H7 (cell line): Measurements from ENCODE around the gene PTPN9. TPM values are rescaled to one million over a fixed set of nuclear protein-coding genes. Genes with fewer than 3 reads are reported as not detected.
"Not testable (repeated sequence)": the region's sequence is repeated elsewhere in the genome, so short reads cannot be mapped to it uniquely, and the experiment has no call there.

Experiments
- DNase-seq: peaks from one replicate; pipeline ENCODE4 v3.0.0; 2012
- H3K27me3 ChIP-seq: 2 replicates; pipeline ENCODE4 v1.6.0; 2011; ENCODE audit warnings: mild to moderate bottlenecking, low read length; ENCODE audit not compliant: control insufficient read depth, insufficient read depth
- H3K36me3 ChIP-seq: replicated peaks from 2 replicates; pipeline ENCODE4 v1.5.1; 2011; ENCODE audit warnings: low read length; ENCODE audit not compliant: control insufficient read depth, insufficient read depth
- H3K4me3 ChIP-seq: 2 replicates; pipeline ENCODE4 v1.5.1; 2011; ENCODE audit warnings: low read depth, mild to moderate bottlenecking, control low read depth, low read length, moderate library complexity; ENCODE audit not compliant: insufficient read depth
- total RNA-seq: library from RNA; depleted of rRNA; stranded (reverse); fragments of >200 nt; shearing (Covaris generic); gene quantifications from 2 replicates; pipeline ENCODE4 v1.2.3, GENCODE V29; 2014

The PTPN9 gene
- total RNA-seq, 1 experiment from 2014 or later = 44.8 TPM

- Histone ChIP-seq H3K4me3 (no peak overlapping the region), H3K27me3 (no peaks in the 10 kb centered on the region), H3K36me3 (peaks cover 3% of the 10 kb centered on the region)
- no peak for DNase-seq
Observed at GRCh38 chr15:75594276-75594675, 15.2 kb upstream of the PTPN9 start.

- Histone ChIP-seq H3K27me3 (no peaks in the 10 kb centered on the region), H3K36me3 (peaks cover 2% of the 10 kb centered on the region; the same call in 1 of the 2 replicates), H3K4me3 (no peak overlapping the region)
- DNase-seq = no peak
Observed at GRCh38 chr15:75591655-75592364, 12.7 kb upstream of the PTPN9 start.

- H3K36me3 ChIP-seq = no peaks in the 10 kb centered on the region
- no peaks in the 10 kb centered on the region for H3K27me3 ChIP-seq
- no peak for DNase-seq
- no peak overlapping the region for H3K4me3 ChIP-seq
Observed at GRCh38 chr15:75590239-75590638, 11.1 kb upstream of the PTPN9 start.

GRCh38 chr15:75589071-75589470 lies 10.0 kb upstream of the PTPN9 start:
- Histone ChIP-seq H3K27me3 (no peaks in the 10 kb centered on the region), H3K36me3 (no peaks in the 10 kb centered on the region), H3K4me3 (no peak overlapping the region)
- no peak for DNase-seq

- not testable (repeated sequence) for H3K27me3 ChIP-seq, H3K4me3 ChIP-seq, H3K36me3 ChIP-seq, DNase-seq
Observed at GRCh38 chr15:75586422-75586821, 7.3 kb upstream of the PTPN9 start.

GRCh38 chr15:75584121-75584520 lies 5.0 kb upstream of the PTPN9 start:
- Histone ChIP-seq H3K27me3 (no peaks in the 10 kb centered on the region), H3K36me3 (no peaks in the 10 kb centered on the region), H3K4me3 (no peak overlapping the region)
- DNase-seq = no peak

GRCh38 chr15:75583701-75584100 lies 4.6 kb upstream of the PTPN9 start:
- DNase-seq = no peak
- Histone ChIP-seq H3K36me3 (no peaks in the 10 kb centered on the region), H3K4me3 (no peak overlapping the region), H3K27me3 (no peaks in the 10 kb centered on the region)

- H3K4me3 ChIP-seq, DNase-seq, H3K36me3 ChIP-seq, H3K27me3 ChIP-seq: not testable (repeated sequence)
Observed at GRCh38 chr15:75582943-75583342, 3.8 kb upstream of the PTPN9 start.

- peak; percentile 76 for DNase-seq
- no peaks in the 10 kb centered on the region for H3K27me3 ChIP-seq
- no peaks in the 10 kb centered on the region for H3K36me3 ChIP-seq
Observed at GRCh38 chr15:75578173-75578947, 755 bp downstream of the PTPN9 start.

GRCh38 chr15:75577401-75578172 lies 1.5 kb downstream of the PTPN9 start:
- H3K27me3 ChIP-seq = no peaks in the 10 kb centered on the region
- H3K36me3 ChIP-seq = no peaks in the 10 kb centered on the region
- peak; percentile 49 for DNase-seq
- peak overlapping the region; percentile 52 for H3K4me3 ChIP-seq

More at GRCh38 chr15:75578173-75578947, 755 bp downstream of the PTPN9 start:
- peak overlapping the region; percentile 52 for H3K4me3 ChIP-seq

- Histone ChIP-seq H3K4me3 (no peak overlapping the region), H3K36me3 (no peaks in the 10 kb centered on the region), H3K27me3 (no peaks in the 10 kb centered on the region)
- DNase-seq = peak; percentile 59
Observed at GRCh38 chr15:75573648-75574384, 5.3 kb downstream of the PTPN9 start.

GRCh38 chr15:75570126-75570845 lies 8.8 kb downstream of the PTPN9 start:
- no peaks in the 10 kb centered on the region for H3K36me3 ChIP-seq
- H3K4me3 ChIP-seq = no peak overlapping the region
- no peak for DNase-seq
- no peaks in the 10 kb centered on the region for H3K27me3 ChIP-seq

- DNase-seq = no peak
- H3K27me3 ChIP-seq = no peaks in the 10 kb centered on the region
- no peak overlapping the region for H3K4me3 ChIP-seq
- no peaks in the 10 kb centered on the region; the same call in 1 of the 2 replicates for H3K36me3 ChIP-seq
Observed at GRCh38 chr15:75565062-75565970, 13.8 kb downstream of the PTPN9 start.
